Measurements from ENCODE around the gene LITAF. TPM values are rescaled to one million over a fixed set of nuclear protein-coding genes. Genes with fewer than 3 reads are reported as not detected.

LITAF gene
- polyA plus RNA-seq, 1 of the 3 experiments (the other 2 are of a cell fraction): 45.7 TPM

DNA sequence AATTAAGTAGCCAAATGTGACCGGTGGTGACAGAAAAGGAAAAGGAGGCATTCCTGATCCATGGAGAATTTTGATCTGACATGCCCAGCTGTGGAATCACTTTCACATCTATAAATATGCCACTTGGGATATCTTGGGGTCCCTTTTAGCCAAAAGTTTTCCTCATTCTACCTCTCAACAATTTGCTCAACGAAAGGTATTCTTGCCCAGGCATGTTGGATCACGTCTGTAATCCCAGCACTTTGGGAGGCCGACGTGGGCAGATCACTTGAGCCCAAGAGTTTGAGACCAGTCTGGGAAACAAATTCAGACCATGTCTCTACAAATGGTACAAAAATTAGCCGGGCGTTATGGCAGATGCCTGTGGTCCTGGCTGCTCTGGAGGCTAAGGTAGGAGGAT is 24.3 kb downstream of the LITAF start:
- TF ChIP-seq POLR2AphosphoS5 (IDR thresholded peaks at IDR 0.05; ENCODE audit: low read depth, low read length): no peak
- no peak for TF ChIP-seq RFX5 (IDR thresholded peaks at IDR 0.05; ENCODE audit: low read length)
- TF ChIP-seq, protein P1, sequence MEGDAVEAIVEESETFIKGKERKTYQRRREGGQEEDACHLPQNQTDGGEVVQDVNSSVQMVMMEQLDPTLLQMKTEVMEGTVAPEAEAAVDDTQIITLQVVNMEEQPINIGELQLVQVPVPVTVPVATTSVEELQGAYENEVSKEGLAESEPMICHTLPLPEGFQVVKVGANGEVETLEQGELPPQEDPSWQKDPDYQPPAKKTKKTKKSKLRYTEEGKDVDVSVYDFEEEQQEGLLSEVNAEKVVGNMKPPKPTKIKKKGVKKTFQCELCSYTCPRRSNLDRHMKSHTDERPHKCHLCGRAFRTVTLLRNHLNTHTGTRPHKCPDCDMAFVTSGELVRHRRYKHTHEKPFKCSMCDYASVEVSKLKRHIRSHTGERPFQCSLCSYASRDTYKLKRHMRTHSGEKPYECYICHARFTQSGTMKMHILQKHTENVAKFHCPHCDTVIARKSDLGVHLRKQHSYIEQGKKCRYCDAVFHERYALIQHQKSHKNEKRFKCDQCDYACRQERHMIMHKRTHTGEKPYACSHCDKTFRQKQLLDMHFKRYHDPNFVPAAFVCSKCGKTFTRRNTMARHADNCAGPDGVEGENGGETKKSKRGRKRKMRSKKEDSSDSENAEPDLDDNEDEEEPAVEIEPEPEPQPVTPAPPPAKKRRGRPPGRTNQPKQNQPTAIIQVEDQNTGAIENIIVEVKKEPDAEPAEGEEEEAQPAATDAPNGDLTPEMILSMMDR (IDR thresholded peaks at IDR 0.05): no peak
- Histone ChIP-seq H3K9me2 (no peaks in the 10 kb centered on the region), H2AFZ (ENCODE audit: low read depth) (no peak overlapping the region), H3K9ac (no peak overlapping the region), H4K20me1 (ENCODE audit: insufficient read depth) (peaks cover 4% of the 10 kb centered on the region; the same call in 1 of the 2 replicates), H3K4me2 (no peak overlapping the region), H3K27ac (ENCODE audit: low read depth in 2 of 2, low read length in 1 of 2) (no peak overlapping the region), H3K9me3 (no peaks in the 10 kb centered on the region), H3K79me2 (ENCODE audit: insufficient read depth) (peaks cover 38% of the 10 kb centered on the region), H3F3A (replicated peaks; ENCODE audit: insufficient read depth) (no peaks in the 10 kb centered on the region), H3K4me3 (ENCODE audit: low read depth in 2 of 2, low read length in 1 of 2) (no peak overlapping the region), H3K4me1 (ENCODE audit: control insufficient read depth in 1 of 2, insufficient read depth in 2 of 2, low read depth in 1 of 2, low read length in 1 of 2) (peaks cover 0 to 5% of the 10 kb centered on the region in 2 experiments; a peak in 1 of 4 replicates), H3K36me3 (replicated peaks in 1 of 2; ENCODE audit: control insufficient read depth in 1 of 2, insufficient read depth in 2 of 2, low read length in 1 of 2) (no peaks in the 10 kb centered on the region), H3K27me3 (ENCODE audit: insufficient read depth) (no peaks in the 10 kb centered on the region)
- DNase-seq: no peak
- ChIA-PET CTCF (interaction anchor here (1.4 to 1.8 kb wide), 2 partner anchors 30 to 156 kb away, joined by 3 to 5 read pairs; no protein-coding TSS in a partner anchor), POLR2A (interaction anchor here (0.7 kb wide), 1 partner anchor 25 kb away, joined by 3 read pairs; no protein-coding TSS in a partner anchor)
- 93% methylated on average over 7 of the region's 7 CpGs for WGBS (ENCODE audit: low lambda C conversion rate)

GRCh38 chr16:11561856-11562255 is 24.9 kb downstream of the LITAF start:
- Histone ChIP-seq H4K20me1 (ENCODE audit: insufficient read depth) (peaks cover under 1% of the 10 kb centered on the region; the same call in 1 of the 2 replicates), H2AFZ (ENCODE audit: low read depth) (no peak overlapping the region), H3K9me3 (no peaks in the 10 kb centered on the region), H3F3A (replicated peaks; ENCODE audit: insufficient read depth) (no peaks in the 10 kb centered on the region), H3K27ac (ENCODE audit: low read depth in 2 of 2, low read length in 1 of 2) (no peak overlapping the region), H3K9me2 (no peaks in the 10 kb centered on the region), H3K4me3 (ENCODE audit: low read depth in 2 of 2, low read length in 1 of 2) (no peak overlapping the region), H3K79me2 (ENCODE audit: insufficient read depth) (peaks cover 38% of the 10 kb centered on the region), H3K9ac (no peak overlapping the region), H3K4me2 (no peak overlapping the region), H3K4me1 (ENCODE audit: control insufficient read depth in 1 of 2, insufficient read depth in 2 of 2, low read depth in 1 of 2, low read length in 1 of 2) (peaks cover 0 to 5% of the 10 kb centered on the region in 2 experiments; a peak in 1 of 4 replicates), H3K27me3 (ENCODE audit: insufficient read depth) (no peaks in the 10 kb centered on the region), H3K36me3 (replicated peaks in 1 of 2; ENCODE audit: control insufficient read depth in 1 of 2, insufficient read depth in 2 of 2, low read length in 1 of 2) (no peaks in the 10 kb centered on the region)
- TF ChIP-seq YY1 (IDR thresholded peaks at IDR 0.05; ENCODE audit: low read depth) (no peak), MXI1 (IDR thresholded peaks at IDR 0.05; ENCODE audit: low read depth, low read length) (no peak), RFX5 (IDR thresholded peaks at IDR 0.05; ENCODE audit: low read length) (no peak), JUND (IDR thresholded peaks at IDR 0.05) (no peak), EZH2phosphoT487 (IDR thresholded peaks at IDR 0.05; ENCODE audit: borderline replicate concordance, low read depth) (no peak), TCF12 (IDR thresholded peaks at IDR 0.05) (no peak), FOSL2 (IDR thresholded peaks at IDR 0.05; ENCODE audit: borderline replicate concordance, low read depth) (no peak)
- TF ChIP-seq, protein P1 (IDR thresholded peaks at IDR 0.05): no peak
- TF ChIP-seq, protein P2, sequence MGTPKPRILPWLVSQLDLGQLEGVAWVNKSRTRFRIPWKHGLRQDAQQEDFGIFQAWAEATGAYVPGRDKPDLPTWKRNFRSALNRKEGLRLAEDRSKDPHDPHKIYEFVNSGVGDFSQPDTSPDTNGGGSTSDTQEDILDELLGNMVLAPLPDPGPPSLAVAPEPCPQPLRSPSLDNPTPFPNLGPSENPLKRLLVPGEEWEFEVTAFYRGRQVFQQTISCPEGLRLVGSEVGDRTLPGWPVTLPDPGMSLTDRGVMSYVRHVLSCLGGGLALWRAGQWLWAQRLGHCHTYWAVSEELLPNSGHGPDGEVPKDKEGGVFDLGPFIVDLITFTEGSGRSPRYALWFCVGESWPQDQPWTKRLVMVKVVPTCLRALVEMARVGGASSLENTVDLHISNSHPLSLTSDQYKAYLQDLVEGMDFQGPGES (IDR thresholded peaks at IDR 0.05; ENCODE audit: low read depth, low read length): no peak
- ChIA-PET POLR2A (no interaction called here), CTCF (interaction anchor here (1.4 kb wide), 1 partner anchor 155 kb away, joined by 3 read pairs; no protein-coding TSS in a partner anchor)
- no peak for DNase-seq
- WGBS (ENCODE audit: low lambda C conversion rate): 97% methylated on average over 3 of the region's 3 CpGs

Data from SK-N-SH (cell line).